Stimulated activated CD4-positive, alpha-beta T cell treated with anti-CD3 and anti-CD28 coated beads, TNF-alpha, amount 100 ng/mL, for 1 hour (primary cell): Measurements from ENCODE around the gene SCYL1.

Experiments used
- DNase-seq, 3 donors: peaks; one replicate each; pipeline ENCODE4 v3.0.0-alpha.2; 2020; ENCODE audit warnings: low read depth in 3 of 3, low spot score in 1 of 3

Gene SCYL1

DNA sequence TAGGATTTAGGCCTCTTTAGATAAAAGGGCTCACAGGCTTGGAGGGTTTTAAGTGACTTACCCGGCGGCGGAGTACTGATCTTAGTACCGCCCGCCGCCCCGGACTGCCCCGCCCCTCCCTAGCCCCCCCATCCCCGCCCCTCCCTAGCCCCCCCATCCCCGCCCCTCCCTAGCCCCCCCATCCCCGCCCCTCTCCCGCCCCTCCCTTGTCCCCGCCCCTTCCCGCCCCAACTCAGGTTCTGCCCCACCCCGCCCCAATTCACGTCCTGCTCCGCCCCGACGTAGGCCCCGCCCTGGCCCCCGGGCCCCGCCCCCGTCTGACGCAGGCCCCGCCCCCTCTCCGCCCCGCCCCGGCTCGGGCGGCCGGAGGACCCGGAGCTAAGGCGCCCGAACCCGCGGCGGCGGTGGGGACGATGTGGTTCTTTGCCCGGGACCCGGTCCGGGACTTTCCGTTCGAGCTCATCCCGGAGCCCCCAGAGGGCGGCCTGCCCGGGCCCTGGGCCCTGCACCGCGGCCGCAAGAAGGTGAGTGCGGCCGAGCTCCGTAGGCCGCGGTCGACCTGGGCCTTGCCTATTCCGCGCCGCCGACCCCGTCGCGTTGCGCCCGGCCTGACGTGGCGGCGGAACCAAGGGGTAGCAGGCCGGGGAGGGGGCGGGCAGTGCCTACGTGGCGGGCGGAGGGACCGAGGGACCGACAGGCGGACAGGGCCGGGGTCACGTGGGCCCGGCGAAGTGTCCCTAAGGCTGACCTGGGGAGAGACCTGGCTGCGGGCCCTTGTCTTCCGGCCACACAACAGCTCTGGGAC, at the start of gene SCYL1:
SCYL1 (plus strand) TSS at position 343 of the 805 bp plus-strand sequence; CDS start at position 414, 71 bp downstream.
- DNase-seq = peak; percentile 64 to 83 (median 77)

DNA sequence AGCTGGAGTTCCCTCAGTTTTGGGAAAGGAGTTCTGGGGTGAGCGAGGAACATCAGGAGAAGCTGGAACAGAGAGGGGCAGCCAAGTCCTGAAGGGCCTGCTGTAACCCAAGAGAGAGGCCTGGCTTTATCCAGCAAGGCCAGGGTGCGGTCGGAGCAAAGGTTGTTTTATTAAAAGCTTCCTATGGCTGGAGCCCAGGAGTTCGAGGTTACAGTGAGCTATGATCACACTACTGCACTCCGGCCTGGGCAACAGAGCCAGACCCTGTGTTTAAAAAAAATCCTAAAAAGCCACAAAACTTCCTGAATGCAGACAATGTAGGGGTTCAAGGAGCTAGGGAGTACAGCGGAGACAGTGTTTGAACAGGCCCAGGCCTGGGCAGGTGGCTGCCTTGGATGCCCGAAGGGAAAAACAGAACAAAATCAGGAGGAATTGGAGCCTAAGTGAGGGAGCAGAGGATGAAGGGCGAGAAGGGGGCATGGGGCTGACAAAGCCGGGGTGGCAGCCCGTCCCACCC, 48.2 kb upstream of the SCYL1 start:
- no peak for DNase-seq

DNA sequence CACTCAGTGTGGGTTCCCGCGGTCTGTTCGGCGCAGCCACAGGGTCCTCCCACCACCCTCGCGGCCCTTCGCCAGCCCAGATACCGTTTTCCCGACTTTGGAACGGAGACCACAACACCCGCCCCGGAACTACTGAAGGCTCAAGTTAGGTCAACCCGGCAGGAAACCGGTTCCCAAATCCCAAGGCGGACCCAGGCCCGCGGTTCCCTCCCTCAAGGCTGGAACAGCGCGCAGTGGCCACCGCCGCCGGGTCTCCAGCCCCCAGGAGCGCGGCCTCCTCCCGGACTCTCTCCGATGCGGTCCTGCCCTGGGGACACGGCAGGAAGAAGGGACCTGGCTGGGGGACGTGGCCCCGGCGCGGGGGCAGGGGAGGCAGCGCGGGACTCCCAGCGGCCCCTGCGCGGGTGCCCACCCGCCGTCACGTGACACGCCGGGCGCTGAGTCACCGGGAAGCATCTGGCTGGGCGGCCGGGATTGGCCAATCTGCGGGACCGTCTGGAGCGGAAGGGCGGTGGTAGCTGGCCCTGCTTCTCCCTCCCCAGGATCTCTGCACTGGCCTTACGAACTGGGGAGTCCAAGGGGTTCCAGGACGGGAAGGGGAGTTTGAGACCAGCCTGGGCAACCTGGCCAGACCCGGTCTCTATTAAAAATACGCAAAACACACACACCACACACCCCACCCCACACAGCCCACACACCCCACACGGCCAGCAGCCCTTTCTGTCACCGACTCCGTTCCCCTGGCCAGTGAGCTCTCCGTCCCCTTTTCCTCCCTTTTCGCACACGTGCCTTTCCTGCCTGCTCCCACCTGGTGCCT, 47.5 kb upstream of the SCYL1 start:
- DNase-seq = peak; percentile 73 to 87 (median 82)

DNA sequence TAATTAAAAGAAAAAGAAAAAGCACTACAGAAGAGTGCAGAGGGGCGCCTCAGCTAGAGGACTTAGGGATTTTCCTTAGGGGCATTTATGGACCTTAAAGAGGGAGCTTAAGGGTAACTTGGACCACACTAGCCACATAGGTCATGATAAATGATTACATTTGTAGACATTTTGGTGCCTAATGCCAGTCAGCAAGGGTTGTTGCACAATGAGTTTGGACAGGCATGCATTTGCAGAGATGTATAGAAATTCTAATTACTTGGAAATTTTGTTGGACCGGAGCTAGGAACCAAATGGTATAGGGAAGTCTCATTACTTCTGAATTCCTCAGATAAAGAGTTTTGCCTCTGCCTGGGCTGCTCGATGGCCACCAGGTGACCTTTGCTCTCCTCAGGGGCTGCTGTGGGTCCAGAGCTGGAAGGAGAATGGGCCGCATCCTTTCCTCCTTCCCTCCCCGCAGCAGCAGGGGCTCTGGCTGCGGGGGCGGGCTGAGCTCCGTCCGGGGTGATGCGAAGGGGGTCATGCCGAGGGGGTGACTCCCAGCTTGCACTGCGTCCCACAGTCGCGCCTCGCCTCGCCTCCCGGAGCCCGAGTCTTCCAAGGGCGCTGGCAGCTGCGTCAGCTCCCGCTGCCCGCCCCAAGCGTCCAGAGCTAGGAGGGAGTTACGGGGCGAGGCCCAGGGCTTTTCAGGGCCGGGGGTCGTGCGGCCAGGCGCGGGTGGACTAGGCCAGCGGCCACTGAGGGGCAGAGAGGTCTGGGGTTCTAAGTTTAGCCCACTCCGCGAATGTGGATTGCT, 46.3 kb upstream of the SCYL1 start:
- DNase-seq = no peak

DNA sequence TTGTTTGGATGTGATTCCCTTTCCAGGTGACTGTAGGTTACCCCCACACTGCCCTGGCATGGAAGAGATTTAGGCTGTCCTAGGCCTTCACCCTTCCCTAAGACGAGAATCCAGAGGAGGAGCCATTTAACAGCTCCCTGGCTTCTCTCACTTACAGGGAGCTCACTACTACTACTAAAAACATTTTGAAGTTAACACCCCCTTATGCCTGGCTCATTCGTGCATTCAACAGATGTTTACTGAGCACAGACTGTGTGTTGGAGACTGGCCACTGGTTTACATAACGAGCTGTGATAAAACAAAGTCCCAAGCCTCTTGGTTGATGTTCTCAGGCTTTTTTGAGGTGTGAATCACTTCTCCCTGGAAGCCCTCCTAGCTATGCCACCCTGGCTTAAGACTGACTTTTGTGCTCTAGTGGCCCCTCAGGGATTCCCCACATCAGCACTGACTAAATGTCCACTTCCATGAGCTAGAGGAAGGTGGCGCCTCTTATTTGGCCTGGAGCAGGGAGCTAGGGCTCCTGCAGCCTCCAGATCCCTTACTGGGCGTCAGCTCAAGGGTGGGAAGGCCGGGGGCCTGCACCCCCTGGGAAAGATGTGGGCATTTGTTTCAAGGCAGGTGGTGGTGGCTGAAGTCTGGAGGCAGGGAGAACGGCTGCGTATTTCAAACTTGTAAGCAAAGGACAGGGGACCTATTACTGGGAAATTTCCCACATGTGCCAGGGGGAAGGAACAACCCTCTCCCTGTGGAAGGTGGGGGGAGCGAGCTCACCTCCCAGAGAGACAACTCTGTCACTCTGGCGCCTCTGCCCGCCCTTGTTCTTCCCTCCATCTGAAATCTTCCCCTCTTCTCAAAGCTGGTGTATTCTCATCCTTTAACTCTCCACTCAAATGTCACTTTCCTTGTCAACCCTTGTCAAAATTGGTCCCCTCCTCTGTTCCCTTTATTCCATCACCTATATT, 45.4 kb upstream of the SCYL1 start:
- no peak for DNase-seq

DNA sequence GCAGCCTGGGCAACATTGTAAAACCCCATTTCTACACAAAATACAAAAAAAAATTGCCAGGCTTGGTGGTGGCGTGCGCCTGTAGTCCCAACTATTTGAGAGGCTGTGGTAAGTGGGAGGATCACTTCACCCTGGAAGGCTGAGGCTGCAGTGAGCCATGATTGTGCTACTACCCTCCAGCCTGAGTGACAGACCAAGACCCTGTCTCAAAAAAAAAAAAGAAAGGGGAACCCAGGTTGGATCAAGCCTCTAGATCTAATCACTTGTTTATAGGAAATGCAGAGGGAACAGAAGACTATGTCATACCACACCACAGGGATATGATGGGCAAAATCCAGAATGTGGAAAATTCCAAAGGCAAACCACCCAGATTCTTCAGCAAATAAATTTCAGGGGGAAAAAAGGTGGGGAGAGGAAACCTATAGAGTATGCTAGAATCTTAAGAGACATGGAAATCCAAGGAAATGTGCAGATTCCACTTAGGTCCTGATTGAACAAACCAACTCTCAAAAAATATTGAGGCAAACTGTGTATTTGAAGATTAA, 42.5 kb upstream of the SCYL1 start:
- DNase-seq = no peak

DNA sequence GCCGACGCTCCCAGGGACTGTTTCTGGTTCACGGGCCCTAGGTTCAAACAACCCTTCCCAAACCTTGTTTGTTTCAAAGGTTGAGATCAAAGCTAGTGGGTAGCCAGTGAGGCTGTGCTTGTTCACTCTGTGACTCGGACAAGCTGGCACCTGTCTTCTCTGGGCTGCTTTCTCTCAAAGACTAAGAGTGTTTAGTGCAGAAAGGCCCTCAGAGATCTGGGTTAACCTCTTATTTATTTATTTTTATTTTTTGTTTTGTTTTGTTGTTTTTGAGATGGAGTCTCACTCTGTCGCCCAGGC, 39.0 kb upstream of the SCYL1 start:
- no peak for DNase-seq

DNA sequence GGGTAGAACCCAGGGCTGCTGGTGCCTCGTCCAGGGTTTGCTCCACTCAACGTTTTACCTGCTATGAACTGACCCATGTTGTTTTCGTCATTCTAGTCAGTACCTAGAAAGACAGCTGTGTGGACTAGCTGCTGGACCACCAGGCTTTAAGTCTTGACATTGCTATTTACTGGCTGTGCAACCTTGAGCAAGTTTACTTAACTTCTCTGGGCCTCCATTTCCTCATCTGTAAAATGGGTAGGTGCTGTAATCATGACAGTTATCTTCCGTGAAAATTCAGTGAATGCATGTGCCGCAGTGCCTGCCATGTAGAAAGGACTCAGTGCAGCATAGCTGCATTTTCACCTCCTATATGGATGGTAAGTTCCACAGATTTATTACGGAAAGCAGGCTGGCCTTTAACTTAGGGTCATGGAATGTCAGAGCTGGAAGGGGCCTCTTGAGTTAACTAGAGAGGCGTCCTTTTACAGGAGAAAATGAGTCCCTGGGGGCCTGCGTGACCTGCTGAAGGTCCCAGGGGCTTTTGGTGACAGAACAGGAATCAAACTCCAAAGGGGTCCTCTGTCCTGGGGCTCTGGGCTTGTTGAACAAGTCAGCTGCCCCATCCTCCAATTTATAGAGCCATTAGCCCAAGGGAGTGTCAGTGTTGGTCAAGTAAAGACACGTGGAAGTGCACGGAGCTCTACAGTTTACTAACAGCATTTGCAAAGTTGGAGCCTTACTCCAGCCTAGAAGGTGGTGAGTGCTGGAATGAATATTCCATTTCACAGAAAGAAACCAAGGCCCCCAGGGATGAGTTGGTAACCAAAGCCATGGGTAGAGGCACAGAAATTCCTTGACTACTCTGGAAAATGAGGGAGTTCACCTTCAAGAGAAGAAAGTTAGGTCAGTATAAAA, 38.1 kb upstream of the SCYL1 start:
- no peak for DNase-seq

DNA sequence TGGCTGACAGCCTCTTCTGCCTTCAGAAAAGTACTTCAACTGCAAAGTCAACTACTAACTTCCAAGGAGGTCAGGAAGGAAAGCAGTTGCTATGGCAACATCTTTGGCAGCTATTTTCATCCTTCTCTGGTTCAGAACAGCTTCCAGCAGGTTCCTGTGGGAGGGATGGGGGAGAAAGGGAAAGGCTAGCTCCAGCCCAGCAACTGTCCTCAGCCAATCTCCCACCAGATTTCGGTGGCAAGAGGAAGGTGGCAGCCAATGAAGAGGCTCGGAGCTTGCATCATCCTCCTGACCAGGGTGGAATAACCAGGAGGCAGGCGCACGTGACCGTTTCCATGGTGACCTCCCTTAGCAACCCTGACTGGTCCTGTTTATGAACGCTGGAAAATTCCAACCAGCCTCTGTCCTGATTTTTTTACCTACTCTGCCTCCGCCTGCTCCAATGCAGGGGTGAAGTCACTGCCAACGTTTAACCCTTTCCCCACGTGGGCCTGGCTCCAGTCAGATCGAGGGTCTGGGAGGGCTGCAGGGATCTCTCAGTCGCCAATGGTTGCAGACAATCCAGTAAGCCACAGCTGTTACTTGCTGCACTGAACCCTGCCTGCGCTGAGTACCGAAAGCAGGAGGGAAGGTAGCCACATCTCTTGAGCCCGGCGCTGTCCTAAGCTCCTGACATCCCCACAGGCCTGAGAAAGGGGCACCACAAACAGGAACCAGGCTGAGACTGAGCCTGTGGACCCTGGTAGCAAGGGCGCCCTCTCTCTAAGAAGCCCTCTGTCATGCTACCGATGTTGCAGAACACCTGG, 37.2 kb upstream of the SCYL1 start:
- no peak for DNase-seq

DNA sequence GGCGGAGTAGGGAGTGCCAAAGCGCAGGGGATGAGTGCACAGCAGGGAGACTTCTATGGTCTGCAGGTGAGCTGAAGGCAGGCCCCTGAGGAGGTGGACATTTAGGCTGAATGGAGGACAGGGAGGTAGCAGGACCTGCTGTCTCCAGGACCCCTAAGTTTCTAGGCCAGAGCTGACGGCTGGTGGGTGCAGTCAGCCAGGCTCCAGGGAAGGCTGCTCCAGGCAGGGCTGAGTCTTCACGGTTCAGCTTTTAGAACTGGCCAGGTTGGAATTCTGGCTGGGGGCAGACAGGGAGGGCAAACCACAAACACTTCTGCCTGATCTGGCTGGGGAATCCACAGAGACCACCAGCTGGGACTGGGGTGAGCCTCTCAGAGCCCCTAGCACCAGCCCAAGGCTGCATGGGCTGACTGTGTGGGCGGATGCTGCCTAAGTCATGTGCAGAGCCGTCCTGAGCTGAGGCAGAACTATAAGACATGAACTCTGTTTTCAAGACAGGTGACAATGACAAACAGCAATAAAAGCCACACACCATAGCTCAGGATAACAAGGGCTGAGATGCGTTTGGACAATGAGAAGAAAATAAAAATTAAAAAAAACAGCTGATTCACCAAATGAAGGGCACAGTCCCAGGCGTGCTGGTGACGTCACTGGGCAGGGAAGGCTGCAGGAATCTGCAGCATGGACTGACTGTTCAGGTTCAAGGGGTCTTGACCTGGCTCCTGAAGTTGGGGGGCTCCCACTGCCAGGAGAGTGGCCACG, 36.4 kb upstream of the SCYL1 start:
- DNase-seq = no peak

DNA sequence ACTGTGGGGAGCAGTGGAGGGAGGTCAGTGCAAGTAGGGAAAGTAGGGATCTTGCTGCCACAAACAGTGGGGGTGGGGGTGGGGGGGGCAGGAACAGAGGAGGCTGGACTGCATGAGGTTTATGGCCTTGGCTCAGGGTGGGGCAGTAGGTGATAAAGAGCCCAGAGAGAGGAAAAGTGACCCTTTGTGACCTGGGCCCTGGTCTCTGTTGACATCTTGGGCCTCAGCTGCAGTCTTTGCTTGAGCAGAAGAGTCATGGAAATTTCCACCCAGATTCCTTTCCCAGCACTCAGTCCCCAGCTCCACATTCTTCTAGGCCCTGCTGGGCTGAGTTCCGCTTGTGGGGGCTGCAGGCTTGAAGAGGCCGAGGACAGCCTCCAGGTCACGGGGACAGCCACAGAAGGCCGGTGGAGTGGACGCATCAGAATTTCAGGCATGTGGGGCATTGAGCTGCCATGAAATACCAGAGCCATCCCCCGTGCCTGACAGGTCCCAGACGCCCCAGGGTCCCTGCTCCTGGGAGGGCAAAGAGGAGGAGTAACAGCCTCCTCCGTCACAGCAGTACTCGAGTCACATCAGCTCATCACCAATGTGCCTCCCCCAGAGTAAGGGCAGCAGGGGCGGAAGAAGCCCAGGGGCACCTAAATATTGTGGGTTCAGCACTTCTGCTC, 35.7 kb upstream of the SCYL1 start:
- DNase-seq = no peak

DNA sequence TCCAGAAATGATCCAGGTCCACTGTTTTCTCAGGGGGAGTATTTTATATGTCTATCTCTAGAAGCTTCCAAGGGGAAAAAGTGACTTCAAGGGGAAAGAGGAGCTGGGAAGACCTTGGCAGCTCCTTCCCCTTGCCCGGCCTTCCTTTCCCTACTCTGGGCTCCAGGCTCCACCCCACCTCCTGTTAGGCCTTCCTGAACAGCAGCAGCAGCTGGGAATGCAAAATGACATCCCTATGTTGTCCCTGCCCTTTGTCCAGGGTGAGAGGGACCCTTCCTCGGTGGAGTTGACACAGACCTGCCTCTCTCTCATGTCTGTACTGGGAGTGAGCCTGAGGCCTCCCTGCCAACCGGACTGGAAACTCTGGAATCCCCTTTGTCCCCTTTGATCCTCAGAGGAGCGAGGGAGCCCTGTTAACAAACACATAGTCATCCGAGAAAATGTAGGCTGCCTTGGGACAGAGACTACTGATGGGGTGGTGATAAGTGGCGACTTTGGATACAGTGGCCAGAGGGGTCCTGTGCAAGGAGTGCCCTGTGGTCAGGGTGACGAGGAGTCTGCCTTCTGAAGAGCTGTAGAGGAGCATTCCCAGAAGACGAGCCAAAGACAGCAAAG, 35.1 kb upstream of the SCYL1 start:
- no peak for DNase-seq

DNA sequence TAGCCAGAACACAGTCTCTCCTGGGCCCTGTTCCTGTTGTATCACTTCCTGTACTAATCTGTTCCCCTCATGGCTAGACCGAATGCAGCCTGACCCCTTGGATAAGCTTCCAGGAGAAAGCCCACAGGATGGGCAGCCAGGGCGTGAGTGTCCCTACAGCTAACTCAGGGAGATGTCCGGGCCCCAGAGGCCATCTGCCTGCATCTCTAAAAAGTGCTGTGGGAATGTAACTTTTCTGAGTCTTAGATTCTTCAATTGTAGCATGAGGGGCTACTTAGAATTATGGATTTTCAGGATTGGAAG, 33.8 kb upstream of the SCYL1 start:
- no peak for DNase-seq

DNA sequence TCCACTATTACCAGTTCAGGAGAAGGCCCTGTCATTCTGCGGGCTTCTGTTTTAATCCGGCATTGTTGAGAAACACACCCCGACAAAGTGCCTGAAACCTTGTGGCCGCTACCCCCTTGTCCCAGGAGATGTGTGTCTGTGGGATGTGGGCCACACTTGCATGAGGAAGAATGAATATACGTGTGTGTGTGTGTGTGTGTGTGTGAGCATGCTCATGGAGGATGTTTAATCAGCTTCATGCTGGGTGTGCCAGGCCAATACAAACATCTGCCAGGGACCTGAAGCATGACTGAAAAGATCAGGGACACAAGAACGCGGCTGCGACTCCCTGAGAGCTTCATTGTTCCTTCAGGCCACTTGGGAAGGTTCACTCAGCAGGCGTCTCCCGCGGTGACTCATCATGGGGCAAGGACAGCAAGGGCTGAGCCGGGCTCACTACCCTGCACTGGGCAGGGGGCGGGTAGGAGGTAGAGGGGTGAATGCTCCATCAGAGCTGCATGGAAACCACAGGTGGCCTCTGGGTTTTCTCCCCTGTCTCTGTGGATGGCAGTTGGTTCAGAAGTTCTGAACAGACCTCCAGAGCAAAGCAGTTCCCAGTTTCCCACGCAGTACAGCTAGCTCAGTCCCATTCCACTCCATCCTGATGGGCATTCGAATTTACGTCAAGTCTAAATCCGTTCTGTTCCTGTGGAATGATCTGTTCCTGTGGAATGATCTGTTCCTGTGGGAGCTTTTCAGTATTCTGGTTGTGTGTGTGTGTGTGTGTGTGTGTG, 33.1 kb upstream of the SCYL1 start:
- DNase-seq = no peak

DNA sequence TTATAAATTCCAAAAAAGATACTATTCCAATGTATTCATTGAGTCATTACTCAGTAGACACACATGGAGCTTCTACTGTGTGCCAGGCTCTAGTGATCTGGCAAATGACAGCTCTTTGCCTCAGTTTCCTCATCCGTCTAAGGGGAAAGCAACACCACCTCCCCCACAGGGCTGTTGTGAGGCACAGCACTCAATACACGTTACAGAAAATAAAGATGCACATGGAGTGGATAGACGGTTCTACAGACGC, 32.6 kb upstream of the SCYL1 start:
- no peak for DNase-seq

DNA sequence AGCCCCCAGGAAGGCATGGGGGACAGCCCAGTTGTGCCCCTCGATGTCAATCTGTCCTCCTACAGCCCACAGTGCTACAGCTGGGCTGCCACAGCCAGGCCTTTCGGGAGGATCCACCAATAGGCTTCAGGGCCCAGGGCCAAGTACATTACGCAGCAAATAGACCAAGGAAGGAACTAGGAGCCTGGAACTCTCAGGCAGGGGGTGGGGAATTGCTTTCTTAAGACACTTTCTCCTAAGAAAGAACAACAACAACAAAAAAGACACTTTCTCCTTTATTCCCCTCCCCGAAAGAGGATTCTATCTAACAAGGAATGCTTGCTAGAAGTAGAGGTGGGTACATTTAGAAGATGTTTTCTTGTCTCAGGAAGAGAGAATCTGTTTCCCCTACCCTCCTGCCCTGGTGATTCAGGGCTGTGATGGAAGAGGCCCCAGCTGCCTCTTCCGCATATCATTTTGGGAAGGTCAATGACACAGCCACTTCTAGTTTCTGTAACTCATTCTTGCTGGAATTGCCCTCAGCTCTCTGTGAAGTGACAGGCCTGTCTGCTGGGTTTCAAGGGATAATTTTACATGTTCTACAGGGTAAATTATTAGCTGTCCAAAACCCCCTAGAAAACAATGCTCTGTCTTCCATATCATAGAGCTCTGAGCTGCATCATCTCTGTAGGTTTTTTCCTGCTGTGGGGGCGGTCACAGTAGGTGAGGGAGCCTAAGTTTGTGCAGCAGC, 32.1 kb upstream of the SCYL1 start:
- no peak for DNase-seq
